ENCODE data around the gene HEXD.
"Not testable (repeated sequence)": the region's sequence is repeated elsewhere in the genome, so short reads cannot be mapped to it uniquely, and the experiment has no call there.

HEXD gene

GRCh38 chr17:82382220-82382932 lies 35.8 kb upstream of the HEXD start:
- DNase-seq (ENCODE audit: low spot score), result not testable (repeated sequence)

- DNase-seq (ENCODE audit: low spot score), result no peak
Measured at GRCh38 chr17:82382933-82383255, 35.3 kb upstream of the HEXD start.

GRCh38 chr17:82383411-82383810 lies 34.7 kb upstream of the HEXD start:
- no peak for DNase-seq (ENCODE audit: low spot score)

- no peak for DNase-seq (ENCODE audit: low spot score)
Measured at GRCh38 chr17:82384051-82384729, 34.0 kb upstream of the HEXD start.

GRCh38 chr17:82384730-82385481 lies 33.2 kb upstream of the HEXD start:
- DNase-seq (ENCODE audit: low spot score), result peak; percentile 66

GRCh38 chr17:82385559-82386254 lies 32.4 kb upstream of the HEXD start:
- DNase-seq (ENCODE audit: low spot score), result no peak

GRCh38 chr17:82386255-82386831 lies 31.8 kb upstream of the HEXD start:
- DNase-seq (ENCODE audit: low spot score), result no peak

GRCh38 chr17:82386881-82387704 lies 31.1 kb upstream of the HEXD start:
- DNase-seq (ENCODE audit: low spot score), result no peak

GRCh38 chr17:82387705-82388106 lies 30.4 kb upstream of the HEXD start:
- no peak for DNase-seq (ENCODE audit: low spot score)

GRCh38 chr17:82388223-82388921 lies 29.8 kb upstream of the HEXD start:
- peak; percentile 49 for DNase-seq (ENCODE audit: low spot score)

GRCh38 chr17:82388922-82389283 lies 29.2 kb upstream of the HEXD start:
- DNase-seq (ENCODE audit: low spot score), result no peak

- DNase-seq (ENCODE audit: low spot score), result no peak
Measured at GRCh38 chr17:82389379-82389778, 28.8 kb upstream of the HEXD start.

- no peak for DNase-seq (ENCODE audit: low spot score)
Measured at GRCh38 chr17:82390015-82390859, 27.9 kb upstream of the HEXD start.

GRCh38 chr17:82390860-82391435 lies 27.2 kb upstream of the HEXD start:
- no peak for DNase-seq (ENCODE audit: low spot score)

GRCh38 chr17:82391496-82392066 lies 26.6 kb upstream of the HEXD start:
- no peak for DNase-seq (ENCODE audit: low spot score)

GRCh38 chr17:82392209-82392920 lies 25.8 kb upstream of the HEXD start:
- DNase-seq (ENCODE audit: low spot score), result no peak

- no peak for DNase-seq (ENCODE audit: low spot score)
Measured at GRCh38 chr17:82392941-82393340, 25.2 kb upstream of the HEXD start.

GRCh38 chr17:82394278-82394677 lies 23.9 kb upstream of the HEXD start:
- DNase-seq (ENCODE audit: low spot score), result no peak

Measured in AG08395 (cell line).